ENCODE data around the gene TECPR2. TPM values are rescaled to one million over a fixed set of nuclear protein-coding genes. Genes with fewer than 3 reads are reported as not detected.

Gene TECPR2
- total and polyA plus RNA-seq, 2 of the 13 experiments (the other 11 are each of a cell fraction or from before 2014, with no cell fraction given), result 3.5 to 5.7 TPM

GRCh38 chr14:102338724-102339123 lies 24.0 kb upstream of the TECPR2 start:
- TF ChIP-seq PATZ1 (CRISPR knock-in tag; IDR thresholded peaks at IDR 0.05), result no peak
- no peak for TF ChIP-seq WIZ (CRISPR knock-in tag; IDR thresholded peaks at IDR 0.05)
- TF ChIP-seq NR2F1 (CRISPR knock-in tag; IDR thresholded peaks at IDR 0.05), result no peak
- no peak for TF ChIP-seq ZNF138 (CRISPR knock-in tag; IDR thresholded peaks at IDR 0.05; ENCODE audit: low read depth)
- TF ChIP-seq ZNF605 (CRISPR knock-in tag; IDR thresholded peaks at IDR 0.05), result no peak
- no peak for TF ChIP-seq IRF1 (CRISPR knock-in tag; IDR thresholded peaks at IDR 0.05; ENCODE audit: low read depth)
- no peak for TF ChIP-seq BHLHE40 (IDR thresholded peaks at IDR 0.05; ENCODE audit: low read length)
- no peak for TF ChIP-seq HBP1 (CRISPR knock-in tag; IDR thresholded peaks at IDR 0.05; ENCODE audit: low read depth)
- no peak for TF ChIP-seq CEBPG (CRISPR knock-in tag; IDR thresholded peaks at IDR 0.05)
- TF ChIP-seq RARG (CRISPR knock-in tag; IDR thresholded peaks at IDR 0.05; ENCODE audit: low read depth), result no peak
- no peak for TF ChIP-seq HNRNPK (IDR thresholded peaks at IDR 0.05; ENCODE audit: low read depth, low read length, poor library complexity, severe bottlenecking)
- TF ChIP-seq TSC22D2 (CRISPR knock-in tag; IDR thresholded peaks at IDR 0.05; ENCODE audit: borderline replicate concordance), result no peak
- TF ChIP-seq ARID2 (CRISPR knock-in tag; IDR thresholded peaks at IDR 0.05; ENCODE audit: borderline replicate concordance), result no peak
- TF ChIP-seq ZNF17 (CRISPR knock-in tag; IDR thresholded peaks at IDR 0.05), result no peak
- no peak for TF ChIP-seq STAT5B (CRISPR knock-in tag; IDR thresholded peaks at IDR 0.05)
- no peak for TF ChIP-seq HIVEP1 (CRISPR knock-in tag; IDR thresholded peaks at IDR 0.05)
- TF ChIP-seq ZNF451 (CRISPR knock-in tag; IDR thresholded peaks at IDR 0.05), result no peak
- TF ChIP-seq TAF15 (IDR thresholded peaks at IDR 0.05; ENCODE audit: low read depth, low read length, poor library complexity, severe bottlenecking), result no peak
- ATAC-seq, result no peak
- no peaks in the 10 kb centered on the region for H4K20me1 ChIP-seq (ENCODE audit: insufficient read depth, low read length)
- H3K27me3 ChIP-seq (ENCODE audit: control insufficient read depth in 1 of 2, insufficient read depth in 2 of 2, low read length in 2 of 2), result no peaks in the 10 kb centered on the region
- H3K9ac ChIP-seq (ENCODE audit: insufficient read depth, low read depth, low read length), result no peak overlapping the region
- no peak overlapping the region for H3K4me2 ChIP-seq (ENCODE audit: low read depth, low read length)
- H3K4me3 ChIP-seq (replicated peaks in 1 of 3; ENCODE audit: insufficient read depth in 1 of 3, low read depth in 2 of 3, low read length in 3 of 3), result no peak overlapping the region
- peaks cover 18 to 42% of the 10 kb centered on the region in 2 experiments; a peak in 4 of 5 replicates for H3K36me3 ChIP-seq (replicated peaks in 1 of 2; ENCODE audit: control insufficient read depth in 1 of 2, insufficient read depth in 2 of 2, low read length in 2 of 2)
- H3K9me3 ChIP-seq (ENCODE audit: low read length), result no peaks in the 10 kb centered on the region
- peaks cover 2% of the 10 kb centered on the region for H3K4me1 ChIP-seq (ENCODE audit: insufficient read depth, low read length)
- no peak for FAIRE-seq
- in situ Hi-C loops (cut with HindIII; ENCODE audit: extremely low pct_ligation_motif_present, low pct_unique_long_range_greater_than_20kb) (no loop called here), intact Hi-C loops (cut with micrococcal nuclease; ENCODE audit: unreplicated experiment) (no loop called here)
- CTCF ChIA-PET (ENCODE audit: low intra/inter-chr PET ratio, low total read pairs), result no interaction called here
- POLR2A ChIA-PET, result no interaction called here
- DNase-seq (ENCODE audit: low spot score), result no peak
- 93% methylated on average over 9 of the region's 9 CpGs for WGBS (ENCODE audit: low lambda C conversion rate)
- no peak overlapping the region for H3K27ac ChIP-seq (ENCODE audit: extremely low read length, insufficient read depth, low read length)
- BruUV-seq (replicated peaks), result no TSS peak
- no peak overlapping the region for H2AFZ ChIP-seq (ENCODE audit: low read length)
- H3K79me2 ChIP-seq (ENCODE audit: insufficient read depth, low read length), result no peaks in the 10 kb centered on the region
